PC-3 (cell line): ENCODE results near the gene C4orf50. TPM values are rescaled to one million over a fixed set of nuclear protein-coding genes. Genes with fewer than 3 reads are reported as not detected.

ENCODE experiments used
- ATAC-seq: fragments of 200-7000 bp; cut with Tn5 transposase; 2 replicates; pipeline ENCODE4 v1.9.1; 2020; ENCODE audit warnings: mild to moderate bottlenecking, moderate library complexity
- BruUV-seq: library from RNA; stranded (reverse); fragments of 400-500 nt; replicated peaks from 2 replicates; lab custom pipeline; 2021; lab: Mats Ljungman, UMichigan
- CTCF ChIA-PET: fragments of 300-600 bp; sonication (Branson Sonifier 250); formaldehyde crosslinking; loops from one replicate; lab custom pipeline; 2022; ENCODE audit warnings: antibody characterized with exemption; lab: Charles Lee
- POLR2A ChIA-PET: fragments of 300-600 bp; sonication (Branson Sonifier 250); formaldehyde crosslinking; loops from one replicate; lab custom pipeline; 2022; ENCODE audit warnings: antibody characterized with exemption; ENCODE audit not compliant: unreplicated experiment; lab: Charles Lee
- DNase-seq: peaks from one replicate; pipeline ENCODE4 v3.0.0-alpha.2; 2015
- H2AFZ ChIP-seq: fragments of 300-600 bp; sonication (generic); 2 replicates; pipeline ENCODE4 v1.6.0; 2016; ENCODE audit warnings: antibody characterized with exemption, low read length
- H3F3A ChIP-seq: fragments of 300-600 bp; sonication (generic); one replicate; pipeline ENCODE4 v1.6.0; 2017; ENCODE audit warnings: antibody characterized with exemption, low read length, control low read depth, mild to moderate bottlenecking; ENCODE audit not compliant: unreplicated experiment
- H3K27ac ChIP-seq: fragments of 300-600 bp; sonication (generic); 2 replicates; pipeline ENCODE4 v1.5.1; 2016; ENCODE audit warnings: mild to moderate bottlenecking, low read length
- H3K27me3 ChIP-seq: fragments of 300-600 bp; sonication (generic); 2 replicates; pipeline ENCODE4 v1.6.1; 2016; ENCODE audit warnings: low read length, mixed read lengths
- H3K36me3 ChIP-seq: fragments of 300-600 bp; sonication (generic); 2 replicates; pipeline ENCODE4 v1.6.1; 2016; ENCODE audit warnings: low read depth, mixed run types, low read length, mixed read lengths
- H3K4me1 ChIP-seq: fragments of 300-600 bp; sonication (generic); 2 replicates; pipeline ENCODE4 v1.5.1; 2016; ENCODE audit warnings: low read length; ENCODE audit not compliant: insufficient read depth
- H3K4me2 ChIP-seq: fragments of 300-600 bp; sonication (generic); 2 replicates; pipeline ENCODE4 v1.6.0; 2016; ENCODE audit warnings: low read length
- H3K4me3 ChIP-seq: fragments of 300-600 bp; sonication (generic); 2 replicates; pipeline ENCODE4 v1.5.1; 2016; ENCODE audit warnings: mild to moderate bottlenecking, low read length, mixed read lengths
- H3K79me2 ChIP-seq: fragments of 300-600 bp; sonication (generic); 2 replicates; pipeline ENCODE4 v1.6.1; 2017; ENCODE audit warnings: low read length, mixed read lengths
- H3K9ac ChIP-seq: fragments of 300-600 bp; sonication (generic); 2 replicates; pipeline ENCODE4 v1.6.0; 2016; ENCODE audit warnings: mild to moderate bottlenecking, low read length
- H3K9me2 ChIP-seq: fragments of 300-600 bp; sonication (generic); replicated peaks from 2 replicates; pipeline ENCODE4 v1.6.1; 2016; ENCODE audit warnings: mixed run types, low read length, mixed read lengths
- H3K9me3 ChIP-seq: fragments of 300-600 bp; sonication (generic); 2 replicates; pipeline ENCODE4 v1.6.1; 2016; ENCODE audit warnings: low read length, mixed read lengths
- H4K20me1 ChIP-seq: fragments of 300-600 bp; sonication (generic); 2 replicates; pipeline ENCODE4 v1.6.1; 2016; ENCODE audit warnings: low read length, mixed read lengths
- EZH2 ChIP-seq: fragments of 300-600 bp; sonication (generic); IDR thresholded peaks from one replicate; pipeline ENCODE4 v1.6.1; 2017; ENCODE audit warnings: antibody characterized with exemption, mild to moderate bottlenecking, low read length; ENCODE audit not compliant: unreplicated experiment
- EZH2phosphoT487 ChIP-seq: fragments of 300-600 bp; sonication (generic); IDR thresholded peaks from 2 replicates; pipeline ENCODE4 v1.6.1; 2018; ENCODE audit warnings: mild to moderate bottlenecking, antibody characterized with exemption, low read length, borderline replicate concordance
- intact Hi-C: fragments of 100-400 bp; cut with micrococcal nuclease; formaldehyde crosslinking; loops from 2 replicates; pipeline ENCODE4 v1.9.0; 2023
- total RNA-seq: library from RNA; depleted of rRNA; stranded (reverse); fragments of >200 nt; gene quantifications from 2 replicates; pipeline ENCODE4 v1.2.3, GENCODE V29; 2014
- TF ChIP-seq, protein P1 (sequence below): fragments of 300-600 bp; sonication (generic); conservative IDR thresholded peaks from 2 replicates; pipeline ENCODE4 v1.5.1; 2017; ENCODE audit warnings: antibody characterized with exemption, low read depth, mild to moderate bottlenecking, low read length

Gene C4orf50
- total RNA-seq, 1 experiment from 2014 or later, result not detected

DNA sequence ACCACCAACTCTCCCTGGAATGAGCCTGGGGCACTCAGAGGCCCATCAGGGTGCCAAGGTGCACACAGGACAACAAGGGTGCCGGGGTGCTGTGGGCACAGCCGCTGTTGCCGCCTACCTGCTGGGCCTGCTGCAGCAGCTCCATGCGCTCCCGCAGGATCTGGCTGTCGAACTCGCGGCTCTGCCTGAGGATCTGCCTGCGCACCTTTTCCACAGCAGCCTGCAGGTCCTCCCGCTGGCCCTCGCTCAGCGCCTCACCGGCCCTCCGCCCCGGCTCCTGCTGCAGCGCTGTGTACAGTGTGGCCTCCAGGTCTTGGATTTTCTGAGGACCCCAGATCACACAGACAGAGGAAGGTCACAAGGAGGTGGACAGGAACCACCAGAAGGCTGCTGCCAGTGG is 17.6 kb upstream of the C4orf50 start:
- no peaks in the 10 kb centered on the region for H3K4me1 ChIP-seq
- POLR2A ChIA-PET, result no interaction called here
- H3K36me3 ChIP-seq, result no peaks in the 10 kb centered on the region
- no peaks in the 10 kb centered on the region for H3K79me2 ChIP-seq
- no peaks in the 10 kb centered on the region for H3K9me2 ChIP-seq
- no peak overlapping the region for H3K9ac ChIP-seq
- no peak overlapping the region for H3K4me3 ChIP-seq
- no TSS peak for BruUV-seq
- intact Hi-C loops, result no loop called here
- no peak overlapping the region for H3K4me2 ChIP-seq
- ATAC-seq, result no peak
- CTCF ChIA-PET, result no interaction called here
- H4K20me1 ChIP-seq, result no peaks in the 10 kb centered on the region
- H3F3A ChIP-seq, result no peaks in the 10 kb centered on the region
- no peaks in the 10 kb centered on the region for H3K9me3 ChIP-seq
- H3K27me3 ChIP-seq, result peaks cover 28% of the 10 kb centered on the region
- TF ChIP-seq, protein P1, sequence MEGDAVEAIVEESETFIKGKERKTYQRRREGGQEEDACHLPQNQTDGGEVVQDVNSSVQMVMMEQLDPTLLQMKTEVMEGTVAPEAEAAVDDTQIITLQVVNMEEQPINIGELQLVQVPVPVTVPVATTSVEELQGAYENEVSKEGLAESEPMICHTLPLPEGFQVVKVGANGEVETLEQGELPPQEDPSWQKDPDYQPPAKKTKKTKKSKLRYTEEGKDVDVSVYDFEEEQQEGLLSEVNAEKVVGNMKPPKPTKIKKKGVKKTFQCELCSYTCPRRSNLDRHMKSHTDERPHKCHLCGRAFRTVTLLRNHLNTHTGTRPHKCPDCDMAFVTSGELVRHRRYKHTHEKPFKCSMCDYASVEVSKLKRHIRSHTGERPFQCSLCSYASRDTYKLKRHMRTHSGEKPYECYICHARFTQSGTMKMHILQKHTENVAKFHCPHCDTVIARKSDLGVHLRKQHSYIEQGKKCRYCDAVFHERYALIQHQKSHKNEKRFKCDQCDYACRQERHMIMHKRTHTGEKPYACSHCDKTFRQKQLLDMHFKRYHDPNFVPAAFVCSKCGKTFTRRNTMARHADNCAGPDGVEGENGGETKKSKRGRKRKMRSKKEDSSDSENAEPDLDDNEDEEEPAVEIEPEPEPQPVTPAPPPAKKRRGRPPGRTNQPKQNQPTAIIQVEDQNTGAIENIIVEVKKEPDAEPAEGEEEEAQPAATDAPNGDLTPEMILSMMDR, result no peak
- no peak for TF ChIP-seq EZH2
- TF ChIP-seq EZH2phosphoT487, result no peak
- H3K27ac ChIP-seq, result no peak overlapping the region
- no peak for DNase-seq
- no peak overlapping the region for H2AFZ ChIP-seq

- TF ChIP-seq EZH2 (no peak), EZH2phosphoT487 (no peak)
- TF ChIP-seq, protein P1, result no peak
- no peak overlapping the region for H3K4me3 ChIP-seq
- no peaks in the 10 kb centered on the region for H3K4me1 ChIP-seq
- H3K79me2 ChIP-seq, result no peaks in the 10 kb centered on the region
- no peak overlapping the region for H2AFZ ChIP-seq
- DNase-seq (no peak), ATAC-seq (no peak)
- intact Hi-C loops, result no loop called here
- ChIA-PET POLR2A (no interaction called here), CTCF (no interaction called here)
- H4K20me1 ChIP-seq, result no peaks in the 10 kb centered on the region
- H3K4me2 ChIP-seq, result no peak overlapping the region
- no TSS peak for BruUV-seq
- no peak overlapping the region for H3K27ac ChIP-seq
- H3K36me3 ChIP-seq, result no peaks in the 10 kb centered on the region
- H3K9me2 ChIP-seq, result no peaks in the 10 kb centered on the region
- no peak overlapping the region for H3K9ac ChIP-seq
- no peaks in the 10 kb centered on the region for H3F3A ChIP-seq
- peaks cover 36% of the 10 kb centered on the region for H3K27me3 ChIP-seq
- no peaks in the 10 kb centered on the region for H3K9me3 ChIP-seq
Measured at GRCh38 chr4:6033381-6033780, 15.2 kb upstream of the C4orf50 start.

- Histone ChIP-seq H4K20me1 (no peaks in the 10 kb centered on the region), H3K27me3 (peaks cover 39% of the 10 kb centered on the region), H3K9me3 (no peaks in the 10 kb centered on the region), H3K9ac (no peak overlapping the region), H3K79me2 (no peaks in the 10 kb centered on the region), H3K36me3 (no peaks in the 10 kb centered on the region), H3K4me1 (no peaks in the 10 kb centered on the region), H3F3A (no peaks in the 10 kb centered on the region), H3K4me3 (no peak overlapping the region), H2AFZ (no peak overlapping the region), H3K4me2 (no peak overlapping the region), H3K27ac (no peak overlapping the region), H3K9me2 (no peaks in the 10 kb centered on the region)
- CTCF ChIA-PET, result no interaction called here
- BruUV-seq, result no TSS peak
- no peak for ATAC-seq
- no peak for DNase-seq
- POLR2A ChIA-PET, result no interaction called here
- TF ChIP-seq EZH2 (no peak), EZH2phosphoT487 (no peak)
- intact Hi-C loops, result no loop called here
Measured at GRCh38 chr4:6032249-6033244, 14.3 kb upstream of the C4orf50 start.
